A172 (cell line): ENCODE results near the gene SLC2A13. TPM values are rescaled to one million over a fixed set of nuclear protein-coding genes. Genes with fewer than 3 reads are reported as not detected.
"Not testable (repeated sequence)": the region's sequence is repeated elsewhere in the genome, so short reads cannot be mapped to it uniquely, and the experiment has no call there.

Source experiments
- DNase-seq: peaks from one replicate; pipeline ENCODE4 v3.0.0-alpha.2; 2015; ENCODE audit warnings: low spot score
- total RNA-seq: library from RNA; depleted of rRNA; stranded (reverse); fragments of >200 nt; shearing (Covaris generic); gene quantifications from 2 replicates; pipeline ENCODE4 v1.2.3, GENCODE V29; 2014; rRNA removed

The SLC2A13 gene
- total RNA-seq, 1 experiment from 2014 or later: 4.6 TPM

GRCh38 chr12:39755478-39755877 is 350.4 kb downstream of the SLC2A13 start:
- no peak for DNase-seq

GRCh38 chr12:39752482-39753137 is 353.3 kb downstream of the SLC2A13 start:
- DNase-seq: no peak

GRCh38 chr12:39746151-39746550 is 359.7 kb downstream of the SLC2A13 start:
- not testable (repeated sequence) for DNase-seq

GRCh38 chr12:39743655-39744054 is 362.2 kb downstream of the SLC2A13 start:
- DNase-seq: no peak

GRCh38 chr12:39736406-39736805 is 369.5 kb downstream of the SLC2A13 start:
- no peak for DNase-seq

GRCh38 chr12:39723831-39724230 is 382.1 kb downstream of the SLC2A13 start:
- DNase-seq: peak; percentile 67

- no peak for DNase-seq
These were observed 383.4 kb downstream of the SLC2A13 start for GRCh38 chr12:39722504-39722903.

GRCh38 chr12:39713552-39713951 is 392.3 kb downstream of the SLC2A13 start:
- no peak for DNase-seq

- DNase-seq: no peak
These were observed 393.5 kb downstream of the SLC2A13 start for GRCh38 chr12:39712334-39712733.

Other genes with a start within 250 kb of the SLC2A13 start
- 3.6 and 4.2 TPM in 2 replicates for gene LRRK2, start 118.9 kb upstream of the SLC2A13 start, total RNA-seq